Endometrial microvascular endothelial cells (primary cell): ENCODE results near the gene MAP3K5. TPM values are rescaled to one million over a fixed set of nuclear protein-coding genes. Genes with fewer than 3 reads are reported as not detected.

ENCODE experiments used
- in situ Hi-C: cut with HindIII; loops from 2 replicates; pipeline ENCODE4 v1.10.0; 2017; ENCODE audit warnings: low sequenced_read_pairs, low pct_unique_long_range_greater_than_20kb; ENCODE audit errors: inconsistent ontology term
- total RNA-seq: library from RNA; depleted of rRNA; stranded (reverse); fragments of >200 nt; gene quantifications from one replicate; pipeline ENCODE4 v1.2.3, GENCODE V29; 2015; ENCODE audit errors: inconsistent ontology term

MAP3K5 gene
- total RNA-seq, 1 donor from 2014 or later: 9.3 TPM

GRCh38 chr6:136754820-136755219 is 37.5 kb downstream of the MAP3K5 start:
- in situ Hi-C loops: no loop called here

- in situ Hi-C loops: no loop called here
Measured at GRCh38 chr6:136753624-136754023, 38.7 kb downstream of the MAP3K5 start.

- in situ Hi-C loops: no loop called here
Measured at GRCh38 chr6:136752554-136752953, 39.7 kb downstream of the MAP3K5 start.

- in situ Hi-C loops: no loop called here
Measured at GRCh38 chr6:136751991-136752390, 40.3 kb downstream of the MAP3K5 start.

GRCh38 chr6:136751522-136751956 is 40.7 kb downstream of the MAP3K5 start:
- in situ Hi-C loops: no loop called here

GRCh38 chr6:136750696-136751521 is 41.4 kb downstream of the MAP3K5 start:
- in situ Hi-C loops: no loop called here

GRCh38 chr6:136749359-136749997 is 42.8 kb downstream of the MAP3K5 start:
- in situ Hi-C loops: no loop called here

- in situ Hi-C loops: no loop called here
Measured at GRCh38 chr6:136747507-136747906, 44.8 kb downstream of the MAP3K5 start.

- in situ Hi-C loops: no loop called here
Measured at GRCh38 chr6:136745300-136745699, 47.0 kb downstream of the MAP3K5 start.

GRCh38 chr6:136744889-136745288 is 47.4 kb downstream of the MAP3K5 start:
- in situ Hi-C loops: no loop called here

GRCh38 chr6:136742125-136742524 is 50.2 kb downstream of the MAP3K5 start:
- in situ Hi-C loops: no loop called here

- in situ Hi-C loops: no loop called here
Measured at GRCh38 chr6:136740050-136740974, 52.0 kb downstream of the MAP3K5 start.

GRCh38 chr6:136739501-136739900 is 52.8 kb downstream of the MAP3K5 start:
- in situ Hi-C loops: no loop called here

GRCh38 chr6:136739071-136739470 is 53.2 kb downstream of the MAP3K5 start:
- in situ Hi-C loops: no loop called here

GRCh38 chr6:136738692-136739057 is 53.6 kb downstream of the MAP3K5 start:
- in situ Hi-C loops: no loop called here

- in situ Hi-C loops: no loop called here
Measured at GRCh38 chr6:136737871-136738691, 54.2 kb downstream of the MAP3K5 start.

- in situ Hi-C loops: no loop called here
Measured at GRCh38 chr6:136737374-136737844, 54.9 kb downstream of the MAP3K5 start.

- in situ Hi-C loops: no loop called here
Measured at GRCh38 chr6:136736281-136736960, 55.9 kb downstream of the MAP3K5 start.
